Hepatocyte (in vitro differentiated cells): ENCODE results near the gene STAC.

Source experiments
- CTCF ChIP-seq: fragments of 200-600 bp; sonication (generic); IDR thresholded peaks from 2 replicates; pipeline ENCODE4 v1.5.1; 2016; ENCODE audit warnings: antibody characterized with exemption, mild to moderate bottlenecking; ENCODE audit not compliant: poor library complexity
- EZH2 ChIP-seq: fragments of 200-600 bp; sonication (generic); IDR thresholded peaks from 2 replicates; pipeline ENCODE4 v1.6.1; 2016; ENCODE audit warnings: antibody characterized with exemption, mild to moderate bottlenecking, borderline replicate concordance

GRCh38 chr3:36416599-36416998 lies 36.3 kb downstream of the STAC start:
- TF ChIP-seq EZH2 (no peak), CTCF (no peak)
